Middle frontal gyrus (tissue), 1 donor: ENCODE data around the gene AUP1.

Experiments used
- DNase-seq: peaks from one replicate; pipeline ENCODE4 v3.0.0-alpha.2; 2015; ENCODE audit warnings: low spot score; ENCODE audit errors: extremely low spot score

Gene AUP1

DNA sequence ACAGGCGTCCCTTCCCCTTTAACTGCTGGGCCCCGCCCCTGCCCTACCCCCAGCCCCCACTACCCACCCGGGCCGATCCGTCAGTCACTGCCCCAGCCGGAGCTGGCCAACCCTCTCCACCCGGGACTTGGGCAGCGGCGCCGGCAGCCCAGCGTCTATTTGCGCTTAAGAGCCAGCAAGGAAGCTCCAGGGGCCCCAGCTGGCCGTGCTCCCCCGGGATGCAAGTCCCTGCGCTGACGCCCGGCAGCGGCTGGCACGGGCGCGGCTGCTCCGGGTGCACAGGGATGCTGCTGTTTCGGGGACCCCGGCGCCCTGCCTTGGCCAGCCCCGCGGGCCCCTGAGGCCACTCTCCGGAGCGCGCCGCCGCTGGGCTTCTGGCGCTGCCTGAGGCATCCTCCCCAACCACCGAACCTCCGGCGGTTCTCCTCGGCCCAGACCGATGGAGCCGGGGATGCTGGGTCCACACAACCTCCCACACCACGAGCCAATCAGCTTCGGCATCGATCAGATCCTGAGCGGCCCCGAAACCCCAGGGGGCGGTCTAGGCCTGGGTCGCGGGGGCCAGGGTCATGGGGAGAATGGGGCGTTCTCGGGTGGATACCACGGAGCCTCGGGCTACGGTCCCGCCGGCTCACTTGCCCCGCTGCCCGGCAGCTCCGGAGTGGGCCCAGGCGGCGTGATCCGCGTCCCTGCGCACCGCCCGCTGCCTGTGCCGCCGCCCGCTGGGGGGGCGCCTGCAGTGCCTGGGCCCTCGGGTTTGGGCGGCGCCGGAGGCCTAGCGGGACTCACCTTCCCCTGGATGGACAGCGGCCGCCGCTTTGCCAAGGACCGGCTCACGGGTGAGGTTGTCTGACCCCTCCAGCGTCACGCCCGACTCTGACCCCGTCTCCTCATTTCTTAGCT lies 14.9 kb downstream of the AUP1 start, which contains the start of gene TLX2:
TLX2 (plus strand) TSS at position 83 of the 903 bp plus-strand sequence; CDS start at position 440, 357 bp downstream.
- no peak for DNase-seq

GRCh38 chr2:74513605-74514367 lies 15.7 kb downstream of the AUP1 start:
- DNase-seq = no peak

GRCh38 chr2:74512744-74513604 lies 16.5 kb downstream of the AUP1 start:
- no peak for DNase-seq

GRCh38 chr2:74511104-74511989 lies 18.2 kb downstream of the AUP1 start:
- no peak for DNase-seq

- DNase-seq = no peak
Measured at GRCh38 chr2:74510272-74510671, 19.2 kb downstream of the AUP1 start.

DNA sequence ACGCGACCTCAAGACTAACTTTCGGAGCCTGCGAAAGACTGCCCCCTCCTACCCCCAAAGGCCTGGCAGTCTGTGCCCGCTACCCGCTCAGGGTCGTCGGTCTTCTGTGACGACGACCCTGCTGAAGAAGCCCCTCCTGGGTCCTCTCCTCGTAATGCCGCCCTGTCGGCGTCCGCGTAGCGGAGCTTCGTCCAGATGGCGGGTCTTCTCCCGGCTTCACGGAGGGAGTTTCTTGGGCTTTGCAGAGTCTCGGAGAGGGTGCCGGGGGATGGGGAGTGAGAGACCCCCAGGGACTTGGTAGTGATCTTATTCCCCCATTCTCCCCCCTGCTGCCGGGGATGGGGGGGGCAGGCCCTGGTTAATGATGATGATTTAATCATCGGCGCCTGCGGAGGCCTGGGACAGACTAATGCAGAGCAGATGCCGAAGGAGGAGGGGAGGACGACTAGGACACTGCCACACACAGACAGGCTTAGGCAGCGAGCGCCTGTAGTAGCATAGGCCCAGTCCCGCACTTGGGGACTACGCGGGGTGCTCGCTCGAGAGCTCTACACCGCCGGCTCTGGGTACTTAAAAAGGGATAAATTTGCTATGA lies 21.5 kb downstream of the AUP1 start:
- DNase-seq = no peak

DNA sequence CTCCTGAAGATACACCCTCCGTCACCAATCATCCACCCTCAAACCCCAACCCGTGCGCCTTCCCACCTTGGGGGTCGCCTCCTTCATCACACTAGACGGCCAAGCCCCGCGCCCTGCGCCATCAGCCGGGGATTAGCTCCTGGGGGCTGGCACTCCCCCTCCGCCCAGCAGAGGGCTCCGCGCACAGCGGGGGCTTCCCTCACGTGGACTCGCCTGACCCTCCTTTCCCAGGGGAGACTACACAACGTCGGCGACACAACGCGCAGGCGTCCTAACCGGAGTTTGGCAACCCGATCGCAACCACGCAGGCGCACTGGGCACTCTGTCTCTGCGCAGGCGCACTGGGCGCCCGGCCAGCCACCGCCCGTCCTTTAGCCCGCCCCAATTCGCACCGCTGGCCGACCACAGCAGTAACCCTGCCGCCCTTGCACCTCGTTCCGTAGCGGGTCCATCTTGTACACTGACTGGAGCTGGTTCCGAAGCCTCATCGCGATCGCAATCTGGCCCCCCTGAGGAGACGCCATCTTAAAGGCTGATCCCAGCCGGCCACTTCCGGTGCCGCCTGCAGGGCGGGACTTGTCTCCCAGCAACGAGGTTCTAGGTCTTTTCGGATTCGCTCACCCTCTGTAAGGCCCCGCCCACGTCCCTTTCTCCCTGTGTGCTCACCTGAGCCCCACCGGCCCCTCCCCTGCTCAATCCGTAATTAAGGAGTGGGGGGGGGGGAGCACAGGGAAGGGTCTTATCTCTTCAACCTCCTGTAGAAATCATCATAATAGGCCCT lies 22.2 kb downstream of the AUP1 start, which contains the start of gene PCGF1:
PCGF1 (minus strand) TSS at position 551 of the 781 bp plus-strand sequence; CDS start at position 524, 27 bp downstream.
- peak; percentile 92 for DNase-seq

- no peak for DNase-seq
Measured at GRCh38 chr2:74505448-74506246, 23.9 kb downstream of the AUP1 start.

DNA sequence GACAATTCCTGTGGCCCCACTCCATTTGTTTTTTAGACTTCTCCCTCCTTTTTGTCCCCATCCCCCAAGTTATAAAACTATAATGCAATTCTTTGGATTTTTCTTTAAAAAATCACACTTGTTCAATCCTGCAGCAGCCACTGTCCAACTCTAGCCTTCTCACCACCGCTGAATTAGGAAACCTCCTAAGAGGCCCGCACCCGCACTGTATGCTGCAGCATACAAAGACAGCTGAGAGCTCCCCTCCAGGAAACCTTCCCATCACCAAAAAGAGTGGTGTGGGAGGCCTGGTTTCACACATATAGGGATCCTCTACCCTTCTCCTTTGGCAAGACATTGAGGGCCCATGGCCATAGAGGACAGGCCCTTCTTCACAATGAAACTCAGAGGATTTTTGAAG lies 24.9 kb downstream of the AUP1 start:
- no peak for DNase-seq

GRCh38 chr2:74503506-74504475 lies 25.7 kb downstream of the AUP1 start:
- DNase-seq = no peak

GRCh38 chr2:74502720-74503505 lies 26.6 kb downstream of the AUP1 start:
- DNase-seq = no peak

- no peak for DNase-seq
Measured at GRCh38 chr2:74502147-74502719, 27.3 kb downstream of the AUP1 start.

GRCh38 chr2:74501335-74502071 lies 28.0 kb downstream of the AUP1 start:
- no peak for DNase-seq

DNA sequence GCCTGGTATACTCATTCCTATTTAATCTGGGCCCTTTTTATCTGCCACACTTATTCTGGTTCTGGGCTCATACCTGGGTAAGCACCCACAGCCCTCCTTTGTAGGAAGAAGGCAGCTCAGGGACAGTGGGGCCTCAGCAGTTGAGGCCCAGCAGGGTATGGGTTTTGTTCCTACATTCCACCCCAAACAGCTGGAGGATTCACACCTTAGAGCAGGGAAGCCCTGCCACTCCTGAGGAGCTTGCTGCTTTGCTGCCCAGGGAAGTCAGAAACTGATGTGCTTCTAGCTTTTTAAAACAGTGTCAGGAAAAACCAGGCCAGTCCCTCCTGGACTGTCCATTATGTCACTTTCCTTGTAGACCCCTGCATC lies 28.9 kb downstream of the AUP1 start:
- DNase-seq = no peak

DNA sequence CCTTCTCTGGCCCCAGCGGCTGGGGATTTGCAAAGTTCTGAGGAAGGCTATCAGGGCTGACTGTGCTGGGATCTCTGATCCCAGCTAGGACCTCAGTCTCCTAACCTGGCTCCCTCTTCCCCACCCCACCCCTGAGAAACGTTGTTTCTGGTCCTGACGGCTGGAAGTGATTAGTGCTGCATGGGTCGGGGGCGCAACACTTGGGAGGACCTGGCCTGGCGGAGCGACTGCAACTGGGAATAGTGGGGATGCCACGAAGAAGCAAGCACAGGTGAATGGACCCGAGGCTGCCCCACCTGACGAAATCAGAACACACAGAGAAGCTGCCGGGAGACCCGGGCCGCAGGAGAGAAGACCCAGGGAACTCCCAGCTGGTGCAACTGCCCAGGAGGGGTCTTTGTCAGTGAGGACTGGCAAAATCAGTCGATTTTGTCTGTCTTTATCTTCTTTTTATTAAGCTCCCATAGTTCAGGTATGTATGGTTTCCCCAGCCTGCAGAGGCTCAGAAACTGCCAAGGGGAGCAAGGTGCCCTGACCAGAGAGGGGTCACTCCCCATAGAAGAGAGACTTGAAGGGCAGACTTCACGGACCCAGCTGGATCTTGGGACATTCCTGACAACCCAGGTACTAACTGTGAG lies 29.4 kb downstream of the AUP1 start:
- no peak for DNase-seq
